ENCODE data around the gene ZNF74. TPM values are rescaled to one million over a fixed set of nuclear protein-coding genes. Genes with fewer than 3 reads are reported as not detected.
A peak's percentile ranks its signal among the peaks of the same experiment; 100 is the strongest.
"Not testable (repeated sequence)": the region's sequence is repeated elsewhere in the genome, so short reads cannot be mapped to it uniquely, and the experiment has no call there.

ZNF74 gene
- total RNA-seq, 1 donor from 2014 or later = 10.7 TPM

DNA sequence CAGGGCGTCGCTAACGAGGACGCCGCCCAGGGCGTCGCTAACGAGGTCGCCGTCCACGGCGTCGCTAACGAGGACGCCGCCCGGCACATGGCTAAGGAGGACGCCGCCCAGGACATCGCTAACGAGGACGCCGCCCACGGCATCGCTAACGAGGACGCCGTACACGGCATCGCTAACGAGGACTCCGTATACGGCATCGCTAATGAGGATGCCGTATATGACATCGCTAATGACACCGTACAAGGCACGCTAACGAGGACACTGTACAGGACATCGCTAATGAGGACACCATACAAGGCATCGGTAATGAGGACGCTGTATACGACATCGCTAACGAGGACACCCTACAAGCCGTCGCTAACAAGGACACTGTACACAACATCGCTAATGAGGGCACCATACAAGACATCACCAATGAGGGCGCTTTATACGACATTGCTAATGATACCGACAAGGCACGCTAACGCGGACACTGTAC is 32.2 kb upstream of the ZNF74 start:
- DNase-seq; intact Hi-C loops (cut with DNase I); H3K27ac ChIP-seq: not testable (repeated sequence)

DNA sequence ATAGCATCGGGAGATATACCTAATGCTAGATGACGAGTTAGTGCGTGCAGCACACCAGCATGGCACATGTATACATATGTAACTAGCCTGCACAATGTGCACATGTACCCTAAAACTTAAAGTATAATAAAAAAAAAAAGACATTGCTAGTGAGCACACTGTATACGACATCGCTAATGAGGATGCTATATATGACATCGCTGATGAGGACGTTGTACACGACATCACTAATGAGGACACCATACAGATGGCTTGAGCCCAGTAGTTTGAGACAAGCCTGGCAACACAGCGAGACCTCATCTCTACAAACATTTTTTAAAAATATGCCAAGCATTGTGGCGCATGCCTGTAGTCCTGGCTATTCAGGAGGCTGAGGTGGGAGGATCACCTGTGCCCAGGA is 31.5 kb upstream of the ZNF74 start:
- H3K27me3 ChIP-seq; H3K36me3 ChIP-seq; H3K4me1 ChIP-seq; H3K9me3 ChIP-seq; DNase-seq; intact Hi-C loops (cut with DNase I); H3K27ac ChIP-seq; ATAC-seq; H3K4me3 ChIP-seq: not testable (repeated sequence)

More for the DNA sequence above, 32.2 kb upstream of the ZNF74 start:
- not testable (repeated sequence) for ATAC-seq, H3K4me3 ChIP-seq, H3K9me3 ChIP-seq, H3K36me3 ChIP-seq, H3K4me1 ChIP-seq, H3K27me3 ChIP-seq

DNA sequence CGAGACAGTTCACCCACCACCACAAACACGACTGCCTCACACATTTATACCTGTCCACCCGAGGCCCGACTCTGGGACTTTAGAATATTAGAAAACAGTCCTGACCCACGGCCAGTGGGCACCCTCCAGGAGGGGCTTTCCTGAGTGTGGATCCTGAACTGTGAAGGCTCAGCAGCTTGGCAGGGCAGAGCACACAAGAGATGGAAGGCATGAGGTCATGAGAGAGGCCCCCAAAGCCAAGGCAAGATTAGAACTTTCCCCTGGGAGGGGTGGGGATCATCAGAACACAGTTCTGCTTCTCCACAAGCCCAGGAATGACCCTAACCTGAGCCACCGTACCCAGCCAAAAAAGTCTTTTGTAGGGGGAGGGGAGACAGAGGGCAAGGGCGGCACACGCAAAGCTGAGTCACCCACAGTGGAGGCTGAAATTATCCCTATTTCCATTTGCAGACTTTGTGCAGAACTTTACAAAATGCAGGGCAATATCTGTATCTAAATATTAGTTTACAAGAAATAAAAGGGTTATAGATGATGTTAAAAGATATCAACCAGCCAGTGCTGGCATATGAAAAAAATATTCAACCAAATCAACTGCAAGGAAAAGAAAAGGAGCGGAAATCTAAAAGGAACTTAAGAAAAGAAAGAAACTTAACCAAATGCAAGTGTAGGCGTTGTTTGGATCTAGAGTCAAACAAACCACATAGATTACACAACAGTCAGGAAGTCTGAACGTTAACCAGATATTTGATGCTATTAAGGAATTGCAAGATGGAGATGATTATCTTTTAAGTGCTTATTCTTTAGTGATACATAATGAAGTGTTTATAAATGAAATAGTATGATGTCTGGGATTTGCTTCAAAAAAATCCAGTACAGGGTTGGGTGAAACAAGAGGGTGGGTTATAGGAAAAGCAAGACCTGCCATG is 29.4 kb upstream of the ZNF74 start:
- intact Hi-C loops (cut with DNase I); H3K27ac ChIP-seq; DNase-seq: not testable (repeated sequence)

DNA sequence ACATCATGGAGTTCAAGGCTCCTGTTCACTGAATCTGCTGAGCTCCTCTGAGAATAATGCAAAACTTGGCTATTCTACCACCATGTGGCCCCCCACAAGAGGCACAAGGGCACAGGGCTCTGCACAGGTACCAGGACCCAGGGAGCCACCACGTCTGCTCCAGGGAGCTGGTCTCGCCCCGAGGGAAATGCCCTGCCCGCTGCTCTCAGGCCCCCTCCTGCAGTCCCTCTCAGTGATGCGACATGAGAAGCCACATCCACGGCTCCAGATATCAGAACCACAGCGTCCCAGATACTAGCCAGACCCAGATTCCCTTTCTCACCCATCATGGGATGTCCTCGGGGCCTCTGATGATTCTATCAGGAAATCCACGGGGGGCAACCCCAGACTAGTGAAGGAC is 27.1 kb upstream of the ZNF74 start:
- DNase-seq; H3K27ac ChIP-seq; intact Hi-C loops (cut with DNase I); H3K4me3 ChIP-seq; H3K27me3 ChIP-seq; H3K4me1 ChIP-seq; H3K9me3 ChIP-seq; H3K36me3 ChIP-seq: not testable (repeated sequence)
- peak; percentile 29 for ATAC-seq

More for the DNA sequence above, 29.4 kb upstream of the ZNF74 start:
- not testable (repeated sequence) for H3K4me3 ChIP-seq, H3K36me3 ChIP-seq, H3K27me3 ChIP-seq, H3K9me3 ChIP-seq, H3K4me1 ChIP-seq
- peak; percentile 29 for ATAC-seq

DNA sequence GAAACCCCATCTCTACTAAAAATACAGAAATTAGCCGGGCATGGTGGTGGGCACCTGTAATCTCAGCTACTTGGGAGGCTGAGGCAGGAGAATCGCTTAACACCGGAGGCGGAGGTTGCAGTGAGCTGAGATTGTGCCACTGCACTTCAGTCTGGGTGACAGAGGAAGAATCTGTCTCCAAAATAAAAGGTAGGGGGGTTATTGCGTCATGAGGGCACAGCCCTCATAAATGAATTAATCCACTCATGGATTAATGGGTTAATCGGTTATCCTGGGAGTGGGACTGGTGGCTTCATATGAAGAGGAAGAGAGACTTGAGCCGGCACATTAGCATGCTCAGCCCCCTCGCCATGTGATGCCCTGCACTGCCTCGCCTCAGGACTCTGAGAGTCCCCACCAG is 25.1 kb upstream of the ZNF74 start:
- H3K36me3 ChIP-seq; H3K4me3 ChIP-seq; ATAC-seq; H3K9me3 ChIP-seq; DNase-seq; H3K27me3 ChIP-seq; intact Hi-C loops (cut with DNase I); H3K27ac ChIP-seq; H3K4me1 ChIP-seq: not testable (repeated sequence)

DNA sequence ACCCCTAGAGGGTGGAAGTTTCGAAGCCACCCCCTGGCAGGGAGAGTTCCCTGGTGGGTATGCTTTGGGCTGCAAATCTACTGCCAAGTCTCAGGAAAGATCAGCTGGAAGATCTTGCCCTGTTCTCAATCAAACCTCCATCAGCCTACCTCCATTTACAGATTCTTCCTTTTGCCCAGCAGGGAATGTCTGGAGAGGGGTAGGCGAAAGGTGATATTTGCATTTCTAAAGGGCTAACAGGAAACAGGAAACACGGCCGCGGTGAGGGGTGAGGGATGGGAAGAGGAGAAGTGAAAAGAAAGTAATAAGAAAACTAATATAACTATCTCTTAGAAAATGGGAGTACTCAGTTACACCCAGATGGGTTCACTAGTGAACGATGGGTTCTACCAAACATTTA is 22.3 kb upstream of the ZNF74 start:
- H3K27me3 ChIP-seq; H3K9me3 ChIP-seq; H3K27ac ChIP-seq; intact Hi-C loops (cut with DNase I); ATAC-seq; DNase-seq; H3K4me3 ChIP-seq; H3K4me1 ChIP-seq; H3K36me3 ChIP-seq: not testable (repeated sequence)

DNA sequence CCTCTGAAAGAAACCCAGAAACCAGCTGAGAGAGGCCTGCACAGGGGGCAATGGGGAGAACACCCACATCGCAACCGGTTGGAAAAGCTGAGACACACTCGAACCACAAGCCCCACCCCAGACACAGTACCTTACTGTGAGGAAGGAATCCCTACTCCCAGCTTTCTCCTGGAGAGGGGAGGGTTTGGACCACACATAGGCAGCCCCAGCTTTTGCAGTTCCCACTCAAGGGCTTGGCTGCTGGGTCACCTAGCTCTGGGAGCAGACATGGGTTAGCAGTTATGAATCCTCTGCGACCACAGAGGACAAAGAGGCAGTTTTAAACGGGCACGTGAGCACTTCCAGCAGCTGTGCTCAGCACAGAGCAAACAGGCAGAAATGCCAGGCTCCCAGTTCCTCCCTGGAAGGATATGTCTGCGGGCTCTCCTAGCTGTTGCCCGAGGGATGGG is 21.5 kb upstream of the ZNF74 start:
- DNase-seq; H3K36me3 ChIP-seq; H3K4me3 ChIP-seq; H3K9me3 ChIP-seq; intact Hi-C loops (cut with DNase I); H3K4me1 ChIP-seq; H3K27me3 ChIP-seq; H3K27ac ChIP-seq: not testable (repeated sequence)
- peak; percentile 49 for ATAC-seq

DNA sequence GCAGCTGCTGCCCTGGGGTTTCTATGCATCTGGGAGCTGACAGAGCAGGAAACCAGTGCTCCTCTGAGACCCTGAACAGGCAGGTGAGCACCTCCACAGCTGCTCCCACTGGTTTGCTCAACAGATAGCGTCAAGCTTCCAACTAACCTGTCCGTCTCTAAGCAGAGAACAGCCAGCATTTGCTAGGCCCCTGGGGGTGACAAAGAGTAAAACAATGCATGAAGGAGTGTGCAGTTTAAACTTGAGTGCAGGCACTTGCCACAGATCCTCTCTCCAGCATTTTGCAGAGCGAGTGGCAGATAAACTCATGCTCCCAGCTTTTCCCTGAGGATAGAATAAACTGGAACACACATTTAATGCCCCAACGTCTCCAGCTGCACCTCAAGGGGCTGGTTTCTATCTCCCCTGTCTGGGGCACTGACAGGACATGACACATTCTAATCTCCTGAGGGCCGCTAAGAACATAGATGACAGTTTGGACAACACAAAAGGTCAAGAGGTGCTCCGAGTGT is 20.7 kb upstream of the ZNF74 start:
- H3K27me3 ChIP-seq; H3K4me1 ChIP-seq; DNase-seq; H3K27ac ChIP-seq; H3K4me3 ChIP-seq; ATAC-seq; H3K9me3 ChIP-seq; H3K36me3 ChIP-seq; intact Hi-C loops (cut with DNase I): not testable (repeated sequence)

DNA sequence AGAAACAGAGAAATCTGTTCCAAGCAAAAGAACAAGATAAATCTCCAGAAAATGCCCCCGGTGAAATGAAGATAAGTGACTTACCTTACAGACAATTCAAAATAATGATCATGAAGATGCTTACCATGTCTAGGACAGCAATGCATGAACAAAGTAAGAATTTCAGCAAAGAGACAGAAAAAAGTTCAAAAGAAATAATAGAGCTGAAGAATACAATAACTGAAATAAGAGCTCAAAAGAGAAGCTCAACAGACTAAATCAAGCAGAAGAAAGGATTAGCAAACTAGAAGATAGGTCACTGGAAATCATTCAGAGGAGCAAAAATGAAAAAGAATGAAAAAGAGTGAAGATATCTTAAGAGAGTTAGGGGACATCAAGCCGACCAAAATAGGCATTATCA is 19.8 kb upstream of the ZNF74 start:
- H3K27ac ChIP-seq; H3K9me3 ChIP-seq; ATAC-seq; H3K36me3 ChIP-seq; H3K27me3 ChIP-seq; H3K4me1 ChIP-seq; intact Hi-C loops (cut with DNase I); DNase-seq; H3K4me3 ChIP-seq: not testable (repeated sequence)

DNA sequence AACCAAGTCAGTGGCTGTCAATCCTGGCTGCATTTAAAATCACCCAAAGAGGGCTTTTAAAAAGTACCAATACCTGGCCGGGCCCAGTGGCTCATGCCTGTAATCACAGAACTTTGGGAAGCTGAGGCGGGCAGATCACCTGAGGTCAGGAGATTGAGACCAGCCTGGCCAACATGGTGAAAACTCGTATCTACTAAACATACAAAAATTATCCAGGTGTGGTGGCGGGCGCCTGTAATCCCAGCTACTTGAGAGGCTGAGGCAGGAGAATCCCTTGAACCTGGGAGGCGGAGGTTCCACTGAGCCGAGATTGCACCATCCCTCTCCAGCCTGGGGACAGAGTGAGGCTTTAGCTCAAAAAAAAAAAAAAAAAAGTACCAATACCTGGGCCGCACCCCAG is 17.7 kb upstream of the ZNF74 start:
- H3K36me3 ChIP-seq; H3K27me3 ChIP-seq; DNase-seq; intact Hi-C loops (cut with DNase I); ATAC-seq; H3K4me1 ChIP-seq; H3K4me3 ChIP-seq; H3K27ac ChIP-seq; H3K9me3 ChIP-seq: not testable (repeated sequence)

DNA sequence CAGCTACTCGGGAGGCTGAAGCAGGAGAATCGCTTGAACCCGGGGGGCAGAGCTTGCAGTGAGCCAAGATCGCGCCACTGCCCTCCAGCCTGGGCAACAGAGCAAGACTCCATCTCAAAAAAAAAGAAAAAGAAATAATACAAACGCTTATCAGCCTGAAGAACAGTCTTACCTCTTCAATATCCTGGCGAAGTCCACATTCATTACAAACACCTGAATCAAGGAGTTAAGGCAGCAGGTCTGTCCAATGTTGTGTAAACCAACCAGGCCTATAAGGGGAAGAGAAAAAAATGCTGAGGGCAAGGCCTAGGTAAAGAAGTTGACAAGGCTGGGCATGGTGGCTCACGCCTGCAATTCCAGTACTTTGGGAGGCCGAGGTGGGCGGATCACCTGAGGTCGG is 17.0 kb upstream of the ZNF74 start:
- H3K27ac ChIP-seq; H3K27me3 ChIP-seq; H3K36me3 ChIP-seq; intact Hi-C loops (cut with DNase I); H3K9me3 ChIP-seq; H3K4me1 ChIP-seq; DNase-seq; ATAC-seq; H3K4me3 ChIP-seq: not testable (repeated sequence)

Data from upper lobe of right lung (tissue), 1 donor.